Thyroid gland (tissue), 4 donors: Measurements from ENCODE around the gene CCNJL.

Source experiments
- CTCF ChIP-seq, 6 experiments: fragments of 200-600 bp in 3 of 6; fragments of 450-650 bp in 3 of 6; sonication (generic) in 3 of 6; IDR thresholded peaks; one replicate each; pipeline ENCODE4 v1.5.1; 2016 to 2019; ENCODE audit warnings: antibody characterized with exemption in 6 of 6, mild to moderate bottlenecking in 2 of 6, inconsistent platforms in 1 of 6, moderate library complexity in 1 of 6
- POLR2A ChIP-seq, 2 donors: fragments of 450-650 bp; IDR thresholded peaks; one replicate each; pipeline ENCODE4 v1.6.1; 2017; ENCODE audit warnings: antibody characterized with exemption in 2 of 2, mild to moderate bottlenecking in 2 of 2, moderate library complexity in 1 of 2

DNA sequence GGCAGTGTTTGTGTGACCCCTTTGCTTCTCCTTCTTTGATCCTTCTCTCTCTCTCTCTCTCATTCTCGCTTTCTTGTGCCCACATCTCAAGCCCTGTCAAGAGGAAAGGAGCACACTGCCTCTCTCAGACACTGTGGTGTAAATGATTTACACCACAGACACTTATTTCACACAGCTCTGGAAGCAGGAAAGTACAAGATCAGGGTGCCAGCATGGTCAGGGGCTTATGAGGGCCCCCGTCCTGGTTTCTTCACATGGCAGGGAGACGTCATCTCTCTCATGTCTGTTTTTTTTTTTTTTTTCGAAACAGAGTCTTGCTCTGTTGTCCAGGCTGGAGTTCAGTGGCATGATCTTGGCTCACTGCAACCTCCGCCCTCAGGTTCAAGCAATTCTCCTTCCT lies 76.6 kb downstream of the CCNJL start:
- TF ChIP-seq CTCF (IDR thresholded peaks at IDR 0.05): no peak
- TF ChIP-seq POLR2A (IDR thresholded peaks at IDR 0.05): no peak
